GM15510 (cell line): ENCODE results near the gene LAG3.

Source experiments
- POLR2A ChIP-seq: IDR thresholded peaks from 3 replicates; pipeline ENCODE4 v1.6.1; 2011; ENCODE audit warnings: borderline replicate concordance; ENCODE audit not compliant: insufficient read length; ENCODE audit errors: extremely low read depth

The LAG3 gene

GRCh38 chr12:6772331-6772695 lies at the start of gene LAG3:
Gene LAG3, plus strand, starts transcription at chr12:6772520. Its CDS starts 333 bp downstream, at chr12:6772853.
- no peak for TF ChIP-seq POLR2A

GRCh38 chr12:6722863-6723262 lies 49.5 kb upstream of the LAG3 start:
- no peak for TF ChIP-seq POLR2A

- peak; percentile 78 for TF ChIP-seq POLR2A
These were observed 48.5 kb upstream of the LAG3 start, which contains the start of gene COPS7A for GRCh38 chr12:6723607-6724408. Gene COPS7A, plus strand, starts transcription at chr12:6724046. Its CDS starts 611 bp downstream, at chr12:6724657.

DNA sequence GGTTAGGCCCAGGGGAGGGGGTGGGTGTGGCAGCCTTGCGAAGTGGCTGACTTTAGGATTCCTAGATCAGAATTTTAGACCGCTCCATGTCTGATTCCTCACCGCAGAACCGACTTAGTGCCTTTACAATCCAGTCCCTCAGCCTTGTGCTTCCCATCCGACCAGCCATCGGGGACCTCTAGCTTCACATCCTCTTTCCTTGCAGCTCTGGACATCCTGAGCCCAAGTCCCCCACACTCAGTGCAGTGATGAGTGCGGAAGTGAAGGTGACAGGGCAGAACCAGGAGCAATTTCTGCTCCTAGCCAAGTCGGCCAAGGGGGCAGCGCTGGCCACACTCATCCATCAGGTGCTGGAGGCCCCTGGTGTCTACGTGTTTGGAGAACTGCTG lies 47.9 kb upstream of the LAG3 start:
- TF ChIP-seq POLR2A, result no peak

- TF ChIP-seq POLR2A, result no peak
These were observed 47.0 kb upstream of the LAG3 start for GRCh38 chr12:6725350-6725749.

DNA sequence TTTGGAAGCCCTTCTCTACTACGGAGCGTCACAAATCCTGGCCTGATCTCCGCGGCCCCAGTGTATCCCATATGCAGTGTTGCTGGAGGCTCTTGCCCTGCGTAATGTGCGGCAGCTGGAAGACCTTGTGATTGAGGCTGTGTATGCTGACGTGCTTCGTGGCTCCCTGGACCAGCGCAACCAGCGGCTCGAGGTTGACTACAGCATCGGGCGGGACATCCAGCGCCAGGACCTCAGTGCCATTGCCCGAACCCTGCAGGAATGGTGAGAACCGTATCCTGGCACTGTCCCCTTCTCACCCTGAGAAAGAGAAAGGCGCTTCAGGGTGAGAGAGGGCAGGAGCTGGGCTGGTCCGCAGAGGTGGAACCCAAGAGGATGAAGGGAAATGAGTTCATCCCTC lies 43.1 kb upstream of the LAG3 start:
- no peak for TF ChIP-seq POLR2A

GRCh38 chr12:6730169-6730568 lies 42.2 kb upstream of the LAG3 start:
- no peak for TF ChIP-seq POLR2A

- TF ChIP-seq POLR2A, result no peak
These were observed 37.6 kb upstream of the LAG3 start for GRCh38 chr12:6734506-6735387.

DNA sequence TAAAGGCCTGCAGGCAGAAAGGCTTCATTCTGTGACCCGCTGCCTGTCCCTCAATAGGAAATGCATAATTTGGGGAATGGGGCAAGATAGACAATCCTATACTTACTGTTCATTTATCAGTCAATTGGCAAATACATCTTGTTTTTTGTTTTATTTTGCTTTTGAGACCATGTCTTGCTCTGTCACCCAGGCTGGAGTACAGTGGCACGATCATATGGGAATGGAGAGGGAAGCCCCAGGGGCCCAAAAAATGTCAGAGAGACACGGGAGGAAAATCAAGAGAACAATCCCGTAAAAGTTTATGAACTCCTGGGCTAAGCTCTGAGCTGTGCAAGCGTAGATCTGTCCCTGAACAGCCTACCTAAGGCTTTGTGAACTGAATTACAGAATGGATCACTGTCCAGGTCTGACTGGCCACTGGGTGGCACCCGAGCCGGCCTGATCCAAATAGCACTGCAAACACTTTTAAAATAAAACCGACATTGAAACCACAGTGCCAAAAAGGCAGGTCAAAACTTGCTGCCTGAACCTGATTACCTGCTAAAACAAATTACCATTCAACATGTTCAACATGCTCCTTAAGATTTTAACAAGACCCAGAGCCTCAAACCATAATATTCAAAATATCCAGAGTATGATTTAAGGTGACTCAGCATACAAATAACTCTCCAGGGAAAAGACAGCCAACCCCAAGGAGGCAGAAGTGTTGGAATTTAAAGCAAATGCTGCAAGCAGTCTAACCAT lies 36.7 kb upstream of the LAG3 start:
- no peak for TF ChIP-seq POLR2A

DNA sequence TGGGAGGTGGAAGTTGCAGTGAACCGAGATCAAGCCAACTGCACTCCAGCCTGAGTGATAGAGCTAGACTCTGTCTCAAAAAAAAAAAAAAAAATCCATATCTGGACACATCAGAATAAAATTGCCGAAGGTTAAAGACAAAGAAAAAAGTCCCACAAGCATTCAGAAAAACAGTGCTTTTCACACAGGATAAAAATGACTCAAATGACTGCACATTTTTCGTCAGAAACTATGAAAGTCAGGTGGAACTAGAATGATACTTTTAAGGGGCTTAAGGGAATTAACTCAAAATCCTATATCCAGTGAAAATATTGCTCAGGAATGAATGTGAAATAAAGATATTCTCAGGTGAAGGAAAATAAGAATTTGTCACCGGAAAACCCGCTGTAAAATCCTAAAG lies 35.6 kb upstream of the LAG3 start:
- TF ChIP-seq POLR2A, result no peak

- TF ChIP-seq POLR2A, result no peak
These were observed 29.5 kb upstream of the LAG3 start for GRCh38 chr12:6742834-6743233.

DNA sequence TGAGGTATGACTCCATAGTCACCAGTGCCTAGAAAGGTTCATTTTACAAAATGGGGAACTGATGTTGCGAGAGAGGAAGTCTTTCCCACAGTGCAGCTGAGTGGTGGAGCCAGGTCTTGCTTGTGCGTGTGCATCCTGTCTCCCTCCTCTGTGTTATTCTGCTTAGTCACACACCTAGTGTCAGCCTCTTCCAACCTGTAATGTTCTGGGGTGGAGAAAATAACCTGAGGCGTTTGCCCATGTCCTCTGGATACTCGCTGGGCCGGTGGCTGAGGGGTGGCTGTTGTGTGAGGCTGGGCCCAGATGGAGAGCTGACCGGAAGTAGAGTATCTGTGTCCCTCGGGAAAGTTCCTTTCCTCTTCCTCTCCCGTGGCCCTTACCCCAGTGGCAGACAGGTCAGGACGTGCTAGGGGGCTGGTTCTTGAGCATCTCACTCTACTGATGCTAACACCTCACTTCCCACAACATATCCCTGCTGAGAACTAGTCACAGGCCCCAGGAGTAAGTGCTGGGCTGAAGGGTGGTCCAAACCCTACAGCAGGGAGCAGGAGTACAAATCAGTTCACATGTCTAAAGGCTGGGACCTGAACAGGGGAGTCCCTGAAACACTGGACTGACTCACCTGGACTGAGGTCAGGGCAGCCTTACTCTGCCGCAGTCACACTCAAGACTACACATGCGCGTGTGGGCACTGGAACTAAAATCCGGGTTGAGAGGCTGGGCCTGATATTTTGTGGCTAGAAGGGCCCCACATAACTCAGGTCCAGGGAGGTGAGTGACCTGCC lies 26.4 kb upstream of the LAG3 start:
- TF ChIP-seq POLR2A, result no peak

DNA sequence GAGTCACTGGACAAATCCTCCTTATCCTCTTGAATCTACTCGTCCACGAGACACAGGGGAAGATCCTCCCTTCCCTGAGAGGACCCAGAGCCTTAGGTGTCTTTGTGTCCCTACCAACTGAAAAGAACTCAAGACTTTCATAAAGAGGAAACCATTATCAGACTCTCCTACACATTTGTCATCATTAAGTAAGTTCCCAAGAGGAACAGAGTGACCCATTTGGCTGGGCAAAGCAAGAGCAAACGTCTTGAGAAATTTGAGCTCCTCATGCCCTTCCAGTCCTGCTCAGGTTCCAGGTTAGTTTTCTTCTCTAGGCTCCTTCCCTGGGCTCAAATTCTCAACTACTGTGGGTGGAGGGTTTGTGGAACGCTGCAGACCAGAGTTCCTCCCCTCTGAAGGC lies 25.1 kb upstream of the LAG3 start:
- no peak for TF ChIP-seq POLR2A

- no peak for TF ChIP-seq POLR2A
These were observed 23.6 kb upstream of the LAG3 start for GRCh38 chr12:6748761-6749160.
